ENCODE results near the gene SMYD3.

- TF ChIP-seq CTCF (IDR thresholded peaks at IDR 0.05) (no peak), POLR2A (IDR thresholded peaks at IDR 0.05) (no peak), POLR2AphosphoS5 (IDR thresholded peaks at IDR 0.05; ENCODE audit: insufficient read depth in 1 of 2, low read depth in 1 of 2) (no peak)
These were observed 182.4 kb downstream of the SMYD3 start for GRCh38 chr1:246324711-246325110.
